Transverse colon (tissue), 4 donors: ENCODE measurements around the gene ELL3.

Experiments
- POLR2AphosphoS5 ChIP-seq, 3 donors: sonication (generic); formaldehyde crosslinking; IDR thresholded peaks; one replicate each; pipeline ENCODE4 v1.6.1; 2016; ENCODE audit warnings: antibody characterized with exemption in 3 of 3
- TF ChIP-seq, protein P1 (sequence below), 5 experiments: fragments of 200-600 bp in 3 of 5; fragments of 450-650 bp in 2 of 5; sonication (generic) in 3 of 5; IDR thresholded peaks; 1 replicate in 2 of 5; 2 replicates in 3 of 5; pipeline ENCODE4 v1.5.1; 2016 to 2017; ENCODE audit warnings: antibody characterized with exemption in 5 of 5, inconsistent platforms in 3 of 5, mild to moderate bottlenecking in 2 of 5, moderate library complexity in 1 of 5

DNA sequence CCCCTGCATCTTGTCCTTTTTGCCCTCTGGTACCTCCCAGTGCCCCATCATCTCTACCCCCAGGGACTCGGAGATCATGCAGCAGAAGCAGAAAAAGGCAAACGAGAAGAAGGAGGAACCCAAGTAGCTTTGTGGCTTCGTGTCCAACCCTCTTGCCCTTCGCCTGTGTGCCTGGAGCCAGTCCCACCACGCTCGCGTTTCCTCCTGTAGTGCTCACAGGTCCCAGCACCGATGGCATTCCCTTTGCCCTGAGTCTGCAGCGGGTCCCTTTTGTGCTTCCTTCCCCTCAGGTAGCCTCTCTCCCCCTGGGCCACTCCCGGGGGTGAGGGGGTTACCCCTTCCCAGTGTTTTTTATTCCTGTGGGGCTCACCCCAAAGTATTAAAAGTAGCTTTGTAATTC, 16.9 kb upstream of the ELL3 start:
- TF ChIP-seq, protein P1, sequence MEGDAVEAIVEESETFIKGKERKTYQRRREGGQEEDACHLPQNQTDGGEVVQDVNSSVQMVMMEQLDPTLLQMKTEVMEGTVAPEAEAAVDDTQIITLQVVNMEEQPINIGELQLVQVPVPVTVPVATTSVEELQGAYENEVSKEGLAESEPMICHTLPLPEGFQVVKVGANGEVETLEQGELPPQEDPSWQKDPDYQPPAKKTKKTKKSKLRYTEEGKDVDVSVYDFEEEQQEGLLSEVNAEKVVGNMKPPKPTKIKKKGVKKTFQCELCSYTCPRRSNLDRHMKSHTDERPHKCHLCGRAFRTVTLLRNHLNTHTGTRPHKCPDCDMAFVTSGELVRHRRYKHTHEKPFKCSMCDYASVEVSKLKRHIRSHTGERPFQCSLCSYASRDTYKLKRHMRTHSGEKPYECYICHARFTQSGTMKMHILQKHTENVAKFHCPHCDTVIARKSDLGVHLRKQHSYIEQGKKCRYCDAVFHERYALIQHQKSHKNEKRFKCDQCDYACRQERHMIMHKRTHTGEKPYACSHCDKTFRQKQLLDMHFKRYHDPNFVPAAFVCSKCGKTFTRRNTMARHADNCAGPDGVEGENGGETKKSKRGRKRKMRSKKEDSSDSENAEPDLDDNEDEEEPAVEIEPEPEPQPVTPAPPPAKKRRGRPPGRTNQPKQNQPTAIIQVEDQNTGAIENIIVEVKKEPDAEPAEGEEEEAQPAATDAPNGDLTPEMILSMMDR (IDR thresholded peaks at IDR 0.05): no peak
- TF ChIP-seq POLR2AphosphoS5 (IDR thresholded peaks at IDR 0.05): no peak
